EL (cell line): ENCODE results near the gene ARHGAP32.

Experiments used
- DNase-seq: peaks from one replicate; pipeline ENCODE4 v3.0.0-alpha.2; 2016

The ARHGAP32 gene

GRCh38 chr11:129106788-129107187 is 85.3 kb downstream of the ARHGAP32 start:
- no peak for DNase-seq

- no peak for DNase-seq
Observed at GRCh38 chr11:129102756-129103155, 89.4 kb downstream of the ARHGAP32 start.

GRCh38 chr11:129102225-129102624 is 89.9 kb downstream of the ARHGAP32 start:
- DNase-seq: no peak

- DNase-seq: no peak
Observed at GRCh38 chr11:129093283-129093682, 98.8 kb downstream of the ARHGAP32 start.

- peak; percentile 23 for DNase-seq
Observed at GRCh38 chr11:129090056-129090455, 102.1 kb downstream of the ARHGAP32 start.

- DNase-seq: no peak
Observed at GRCh38 chr11:129089279-129089678, 102.8 kb downstream of the ARHGAP32 start.

GRCh38 chr11:129086976-129087375 is 105.1 kb downstream of the ARHGAP32 start:
- no peak for DNase-seq

GRCh38 chr11:129077191-129077590 is 114.9 kb downstream of the ARHGAP32 start:
- peak; percentile 2 for DNase-seq

- no peak for DNase-seq
Observed at GRCh38 chr11:129075757-129076156, 116.4 kb downstream of the ARHGAP32 start.

GRCh38 chr11:129067454-129067853 is 124.7 kb downstream of the ARHGAP32 start:
- DNase-seq: peak; percentile 1

- no peak for DNase-seq
Observed at GRCh38 chr11:129066229-129066628, 125.9 kb downstream of the ARHGAP32 start.

GRCh38 chr11:129063118-129063517 is 129.0 kb downstream of the ARHGAP32 start:
- DNase-seq: no peak

GRCh38 chr11:129061492-129062230 is 130.5 kb downstream of the ARHGAP32 start:
- peak; percentile 85 for DNase-seq

GRCh38 chr11:129056916-129057315 is 135.2 kb downstream of the ARHGAP32 start:
- no peak for DNase-seq

- no peak for DNase-seq
Observed at GRCh38 chr11:129055196-129055595, 136.9 kb downstream of the ARHGAP32 start.

GRCh38 chr11:129048911-129049310 is 143.2 kb downstream of the ARHGAP32 start:
- DNase-seq: no peak

GRCh38 chr11:129045150-129045549 is 147.0 kb downstream of the ARHGAP32 start:
- DNase-seq: no peak

- no peak for DNase-seq
Observed at GRCh38 chr11:129042503-129042902, 149.6 kb downstream of the ARHGAP32 start.

GRCh38 chr11:129041611-129042018 is 150.5 kb downstream of the ARHGAP32 start:
- DNase-seq: peak; percentile 2

- no peak for DNase-seq
Observed at GRCh38 chr11:129040934-129041333, 151.2 kb downstream of the ARHGAP32 start.

- no peak for DNase-seq
Observed at GRCh38 chr11:129035244-129035643, 156.9 kb downstream of the ARHGAP32 start.

- no peak for DNase-seq
Observed at GRCh38 chr11:129034001-129034400, 158.1 kb downstream of the ARHGAP32 start.

GRCh38 chr11:129023968-129024676 is 168.0 kb downstream of the ARHGAP32 start:
- DNase-seq: no peak

- no peak for DNase-seq
Observed at GRCh38 chr11:129021295-129021694, 170.8 kb downstream of the ARHGAP32 start.
